ENCODE results near the gene AHCY.

- TF ChIP-seq CTCF (IDR thresholded peaks at IDR 0.05) = no peak
- no peak for TF ChIP-seq POLR2A (IDR thresholded peaks at IDR 0.05)
Observed at GRCh38 chr20:34268851-34269636, 34.1 kb downstream of the AHCY start.

All from thyroid gland (tissue), 4 donors.